ENCODE results near the gene PHACTR4. TPM values are rescaled to one million over a fixed set of nuclear protein-coding genes. Genes with fewer than 3 reads are reported as not detected.
"Not testable (repeated sequence)": the region's sequence is repeated elsewhere in the genome, so short reads cannot be mapped to it uniquely, and the experiment has no call there.

PHACTR4 gene
- total and polyA plus RNA-seq, 2 of the 8 experiments (the other 6 are each of a cell fraction or from before 2014, with no cell fraction given) = 23.7 to 57.8 TPM

DNA sequence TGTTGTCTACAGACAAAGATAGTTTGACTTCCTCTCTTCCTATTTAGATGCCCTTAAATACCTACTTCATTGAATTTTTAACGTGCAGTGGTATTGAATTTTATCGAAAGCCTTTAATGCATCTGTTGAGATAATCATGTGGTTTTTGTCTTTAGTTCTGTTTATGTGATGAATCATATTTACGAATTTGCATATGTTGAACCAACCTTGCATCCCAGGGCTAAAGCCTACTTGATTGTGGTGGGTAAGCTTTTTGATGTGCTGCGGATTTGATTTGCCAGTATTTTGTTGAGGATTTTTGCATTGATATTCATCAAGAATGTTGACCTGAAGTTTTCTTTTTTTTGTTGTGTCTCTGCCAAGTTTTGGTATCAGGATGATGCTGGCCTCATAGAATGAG is 14.2 kb downstream of the PHACTR4 start:
- not testable (repeated sequence) for H3K56ac ChIP-seq (replicated peaks; ENCODE audit: insufficient read length, low read depth, low read length); FAIRE-seq

More for the DNA sequence above, 14.2 kb downstream of the PHACTR4 start:
- not testable (repeated sequence) for H3K79me1 ChIP-seq (ENCODE audit: low read depth, low read length); H2BK120ac ChIP-seq (replicated peaks; ENCODE audit: low read depth, low read length); H3K23ac ChIP-seq (ENCODE audit: insufficient read length); H4K5ac ChIP-seq (ENCODE audit: insufficient read length, low read depth, low read length); H3K4me1 ChIP-seq (replicated peaks in 1 of 4; ENCODE audit: control insufficient read depth in 3 of 4, insufficient read depth in 4 of 4, low read length in 3 of 4); H3K36me3 ChIP-seq (ENCODE audit: control insufficient read depth in 2 of 4, insufficient read depth in 4 of 4, low read length in 3 of 4); H2AK5ac ChIP-seq (ENCODE audit: low read depth, low read length); DNase-seq (ENCODE audit: low read depth in 1 of 2, low spot score in 2 of 2); H3K4me2 ChIP-seq (ENCODE audit: insufficient read depth in 1 of 2, low read depth in 2 of 2, low read length in 2 of 2); H4K91ac ChIP-seq (replicated peaks; ENCODE audit: insufficient read length, low read length); H3K23me2 ChIP-seq (ENCODE audit: low read depth, low read length); H2BK20ac ChIP-seq (ENCODE audit: low read length); H3K9me3 ChIP-seq (ENCODE audit: insufficient read depth in 2 of 2, low read depth in 1 of 2, low read length in 1 of 2); H2BK5ac ChIP-seq (ENCODE audit: low read depth, low read length); H2BK12ac ChIP-seq (ENCODE audit: low read depth, low read length); H4K20me1 ChIP-seq (replicated peaks in 1 of 2; ENCODE audit: control insufficient read depth in 1 of 2, insufficient read depth in 2 of 2, low read length in 2 of 2); H3K4ac ChIP-seq (replicated peaks; ENCODE audit: insufficient read length, low read depth, low read length); H2BK15ac ChIP-seq (ENCODE audit: low read length); H3K27ac ChIP-seq (ENCODE audit: low read depth, low read length); H3K14ac ChIP-seq (ENCODE audit: insufficient read length); H3K18ac ChIP-seq (ENCODE audit: extremely low read depth, low read length); H2AFZ ChIP-seq (ENCODE audit: low read length); H3K4me3 ChIP-seq (ENCODE audit: extremely low read depth in 1 of 4, insufficient read depth in 2 of 4, low read depth in 3 of 4, low read length in 4 of 4); H4K8ac ChIP-seq (ENCODE audit: extremely low read depth, insufficient read depth, low read length); H3K9ac ChIP-seq (replicated peaks in 1 of 4; ENCODE audit: extremely low read depth in 1 of 4, low read depth in 3 of 4, low read length in 3 of 4); H3K27me3 ChIP-seq (replicated peaks in 1 of 4; ENCODE audit: control insufficient read depth in 3 of 4, extremely low read depth in 1 of 4, insufficient read depth in 3 of 4, low read length in 3 of 4)
- WGBS, 2 experiments (ENCODE audit: extremely low coverage in 1 of 2, insufficient coverage in 1 of 2, insufficient read length in 1 of 2, insufficient replicate concordance in 2 of 2, low coverage in 1 of 2, low lambda C conversion rate in 2 of 2, missing lambda C conversion rate in 1 of 2) = 91% methylated on average over 4 of the region's 4 CpGs; no CpG with 5 or more reads in 1 of the 2 experiments
- CTCF ChIA-PET (ENCODE audit: partially characterized antibody) = interaction anchor here (1.2 kb wide), 1 partner anchor 18 kb away, joined by 3 read pairs; no protein-coding TSS in a partner anchor
- H3K79me2 ChIP-seq (ENCODE audit: control insufficient read depth in 1 of 2, insufficient read depth in 2 of 2, low read length in 2 of 2) = peaks cover 12 to 86% of the 10 kb centered on the region in 2 experiments
- POLR2A ChIA-PET (ENCODE audit: partially characterized antibody) = interaction anchor here (1.5 kb wide), 1 partner anchor 21 kb away, joined by 3 read pairs; no protein-coding TSS in a partner anchor

All from H1 (cell line).